H9 (cell line): ENCODE data around the gene SUFU. TPM values are rescaled to one million over a fixed set of nuclear protein-coding genes. Genes with fewer than 3 reads are reported as not detected.
"Not testable (repeated sequence)": the region's sequence is repeated elsewhere in the genome, so short reads cannot be mapped to it uniquely, and the experiment has no call there.

Source experiments
- DNase-seq: peaks from one replicate; pipeline ENCODE4 v3.0.0-alpha.2; 2017
- H2AFZ ChIP-seq: one replicate; pipeline ENCODE4 v1.6.1; 2013; ENCODE audit warnings: mild to moderate bottlenecking, low read length, control low read depth, moderate library complexity
- H2AK5ac ChIP-seq: 2 replicates; pipeline ENCODE4 v1.6.1; 2013; ENCODE audit warnings: low read length, control low read depth, mixed read lengths; ENCODE audit not compliant: insufficient read length
- H2BK120ac ChIP-seq: one replicate; pipeline ENCODE4 v1.6.1; 2013; ENCODE audit warnings: low read depth, mild to moderate bottlenecking, low read length, control low read depth, inconsistent platforms; ENCODE audit not compliant: poor library complexity, severe bottlenecking
- H2BK12ac ChIP-seq: 2 replicates; pipeline ENCODE4 v1.6.1; 2013; ENCODE audit warnings: low read length, control low read depth, mixed read lengths, low read depth; ENCODE audit not compliant: insufficient read length
- H2BK15ac ChIP-seq: 2 replicates; pipeline ENCODE4 v1.6.1; 2013; ENCODE audit warnings: low read depth, low read length, control low read depth
- H2BK20ac ChIP-seq: one replicate; pipeline ENCODE4 v1.6.1; 2013; ENCODE audit warnings: low read depth, mild to moderate bottlenecking, low read length, control low read depth, inconsistent platforms; ENCODE audit not compliant: poor library complexity, severe bottlenecking
- H2BK5ac ChIP-seq: 2 replicates; pipeline ENCODE4 v1.6.1; 2013; ENCODE audit warnings: low read length, control low read depth, mixed read lengths; ENCODE audit not compliant: insufficient read length
- H3K14ac ChIP-seq: 2 replicates; pipeline ENCODE4 v1.6.1; 2013; ENCODE audit warnings: low read length, control low read depth; ENCODE audit not compliant: insufficient read depth
- H3K18ac ChIP-seq: 2 replicates; pipeline ENCODE4 v1.6.1; 2013; ENCODE audit warnings: low read depth, mild to moderate bottlenecking, mixed read lengths, low read length, control low read depth; ENCODE audit not compliant: insufficient read length
- H3K23ac ChIP-seq: 2 replicates; pipeline ENCODE4 v1.6.1; 2013; ENCODE audit warnings: low read length, control low read depth, mixed read lengths, low read depth; ENCODE audit not compliant: insufficient read length
- H3K23me2 ChIP-seq: 2 replicates; pipeline ENCODE4 v1.6.1; 2013; ENCODE audit warnings: low read depth, mild to moderate bottlenecking, mixed read lengths, low read length, control low read depth; ENCODE audit not compliant: insufficient read length, poor library complexity, severe bottlenecking
- H3K27ac ChIP-seq: 2 replicates; pipeline ENCODE4 v1.5.1; 2013; ENCODE audit warnings: low read length, control low read depth, mixed read lengths, low read depth; ENCODE audit not compliant: insufficient read length
- H3K27me3 ChIP-seq: 2 replicates; pipeline ENCODE4 v1.6.1; 2013; ENCODE audit warnings: low read length, control low read depth, inconsistent platforms; ENCODE audit not compliant: insufficient read depth
- H3K4ac ChIP-seq: 2 replicates; pipeline ENCODE4 v1.6.1; 2013; ENCODE audit warnings: low read depth, mild to moderate bottlenecking, control low read depth, inconsistent platforms, low read length, moderate library complexity
- H3K4me1 ChIP-seq: 2 replicates; pipeline ENCODE4 v1.6.1; 2013; ENCODE audit warnings: low read length, control low read depth, inconsistent platforms; ENCODE audit not compliant: insufficient read depth
- H3K4me2 ChIP-seq: 2 replicates; pipeline ENCODE4 v1.6.1; 2013; ENCODE audit warnings: low read length, control low read depth, mixed read lengths; ENCODE audit not compliant: insufficient read length, insufficient read depth
- H3K56ac ChIP-seq: 2 replicates; pipeline ENCODE4 v1.6.1; 2013; ENCODE audit warnings: low read depth, mild to moderate bottlenecking, mixed read lengths, low read length, control low read depth; ENCODE audit not compliant: insufficient read length
- H3K79me1 ChIP-seq: 2 replicates; pipeline ENCODE4 v1.6.1; 2013; ENCODE audit warnings: low read depth, mild to moderate bottlenecking, moderate library complexity, low read length, control low read depth, inconsistent platforms; ENCODE audit not compliant: insufficient read depth, poor library complexity, severe bottlenecking
- H3K79me2 ChIP-seq: 2 replicates; pipeline ENCODE4 v1.6.1; 2013; ENCODE audit warnings: low read length, control low read depth, inconsistent platforms; ENCODE audit not compliant: insufficient read depth
- H3K9ac ChIP-seq: 2 replicates; pipeline ENCODE4 v1.6.1; 2013; ENCODE audit warnings: low read length, control low read depth, mixed read lengths; ENCODE audit not compliant: insufficient read length; ENCODE audit errors: extremely low read depth
- H3K9me3 ChIP-seq: one replicate; pipeline ENCODE4 v1.6.1; 2013; ENCODE audit warnings: low read depth, low read length, inconsistent platforms; ENCODE audit not compliant: control insufficient read depth
- H3T11ph ChIP-seq: one replicate; pipeline ENCODE4 v1.6.1; 2013; ENCODE audit warnings: mild to moderate bottlenecking, low read length, control low read depth, inconsistent platforms
- H4K20me1 ChIP-seq: one replicate; pipeline ENCODE4 v1.6.1; 2013; ENCODE audit not compliant: control insufficient read depth, insufficient read length, insufficient read depth
- H4K5ac ChIP-seq: 2 replicates; pipeline ENCODE4 v1.6.1; 2013; ENCODE audit warnings: low read depth, mild to moderate bottlenecking, mixed read lengths, low read length, control low read depth; ENCODE audit not compliant: insufficient read length
- H4K8ac ChIP-seq: replicated peaks from 2 replicates; pipeline ENCODE4 v1.6.1; 2013; ENCODE audit warnings: low read length, control low read depth, mixed read lengths, low read depth; ENCODE audit not compliant: insufficient read length
- H4K91ac ChIP-seq: 2 replicates; pipeline ENCODE4 v1.6.1; 2013; ENCODE audit warnings: low read depth, mild to moderate bottlenecking, moderate library complexity, mixed read lengths, low read length, control low read depth; ENCODE audit not compliant: insufficient read length
- H3K27ac Mint-ChIP-seq, 3 experiments: 2 replicates in 2 of 3; 3 replicates in 1 of 3; pipeline ENCODE4 v1.8.0; 2020 to 2021; ENCODE audit warnings: mixed read lengths in 3 of 3, mild to moderate bottlenecking in 1 of 3, moderate library complexity in 1 of 3
- H3K27me3 Mint-ChIP-seq: 2 replicates; pipeline ENCODE4 v1.8.0; 2021; ENCODE audit warnings: low read depth, mild to moderate bottlenecking, moderate library complexity, mixed read lengths
- H3K36me3 Mint-ChIP-seq, 3 experiments: 2 replicates in 2 of 3; 3 replicates in 1 of 3; pipeline ENCODE4 v1.8.0; 2020 to 2021; ENCODE audit warnings: low read depth in 3 of 3, mixed read lengths in 3 of 3; ENCODE audit not compliant: insufficient read depth in 1 of 3
- H3K4me1 Mint-ChIP-seq, 2 experiments: 2 replicates each; pipeline ENCODE4 v1.8.0; 2020; ENCODE audit warnings: mixed read lengths in 2 of 2
- H3K4me3 Mint-ChIP-seq, 2 experiments: 2 replicates in 1 of 2; 3 replicates in 1 of 2; pipeline ENCODE4 v1.8.0; 2020 to 2021; ENCODE audit warnings: mild to moderate bottlenecking in 2 of 2, mixed read lengths in 2 of 2, moderate library complexity in 1 of 2
- H3K9me3 Mint-ChIP-seq, 2 experiments: 2 replicates in 1 of 2; 3 replicates in 1 of 2; pipeline ENCODE4 v1.8.0; 2020; ENCODE audit warnings: mild to moderate bottlenecking in 2 of 2, mixed read lengths in 2 of 2, moderate library complexity in 1 of 2
- CTCF ChIP-seq: fragments of 200-600 bp; sonication (generic); conservative IDR thresholded peaks from 3 replicates; pipeline ENCODE4 v1.8.0; 2021; ENCODE audit warnings: antibody characterized with exemption, mild to moderate bottlenecking
- WGBS: extraction: QIAGEN DNeasy Blood & Tissue Kit; methylation state at CpG from one replicate; pipeline ENCODE4 v1.1.7; 2013; ENCODE audit warnings: missing lambda C conversion rate, low lambda C conversion rate, mixed read lengths; ENCODE audit not compliant: insufficient read length; ENCODE audit errors: extremely low coverage; 5-methylcytosine and 5-hydroxymethylcytosine counted together
- total RNA-seq: library from RNA; stranded (reverse); gene quantifications from 2 replicates; pipeline ENCODE4 v1.2.1, GENCODE V29; 2021

Gene SUFU
- total RNA-seq, 1 experiment from 2014 or later: 9.5 TPM

GRCh38 chr10:102534333-102534732, 30.6 kb downstream of the SUFU start:
- Histone ChIP-seq H3K14ac (no peak overlapping the region), H2BK15ac (no peak overlapping the region), H3K9ac (no peak overlapping the region), H4K91ac (no peak overlapping the region), H3K18ac (no peak overlapping the region), H3K23me2 (no peaks in the 10 kb centered on the region), H2AFZ (no peak overlapping the region), H4K8ac (no peak overlapping the region), H3K9me3 (no peaks in the 10 kb centered on the region), H2BK5ac (no peak overlapping the region), H4K5ac (no peak overlapping the region), H3T11ph (no peak overlapping the region), H4K20me1 (no peaks in the 10 kb centered on the region), H3K27me3 (no peaks in the 10 kb centered on the region), H2AK5ac (no peak overlapping the region), H3K56ac (no peak overlapping the region), H3K4me2 (no peak overlapping the region), H3K4me1 (no peaks in the 10 kb centered on the region), H2BK20ac (no peak overlapping the region), H3K4ac (no peak overlapping the region), H2BK12ac (no peak overlapping the region), H3K79me1 (no peaks in the 10 kb centered on the region), H3K27ac (no peak overlapping the region), H3K79me2 (no peaks in the 10 kb centered on the region), H2BK120ac (no peak overlapping the region), H3K23ac (no peak overlapping the region)
- no peak for DNase-seq
- WGBS: no CpG with 5 or more reads among the region's 13 CpGs
- no peak for TF ChIP-seq CTCF
- H3K36me3 Mint-ChIP-seq: no peaks in the 10 kb centered on the region
- H3K9me3 Mint-ChIP-seq: no peaks in the 10 kb centered on the region
- H3K27me3 Mint-ChIP-seq: no peaks in the 10 kb centered on the region; the same call in 1 of the 2 replicates
- no peak overlapping the region for H3K4me3 Mint-ChIP-seq
- H3K27ac Mint-ChIP-seq: no peak overlapping the region
- H3K4me1 Mint-ChIP-seq: no peaks in the 10 kb centered on the region

GRCh38 chr10:102534966-102535365, 31.2 kb downstream of the SUFU start:
- H4K5ac ChIP-seq, H3K27me3 ChIP-seq, H3K4ac ChIP-seq, H3T11ph ChIP-seq, H4K91ac ChIP-seq, H3K18ac ChIP-seq, H3K56ac ChIP-seq, H4K8ac ChIP-seq, H2BK12ac ChIP-seq, H3K4me1 Mint-ChIP-seq, H3K27ac ChIP-seq, H3K9me3 ChIP-seq, H3K23me2 ChIP-seq, H3K4me2 ChIP-seq, H2BK20ac ChIP-seq, H3K23ac ChIP-seq, H3K4me1 ChIP-seq, DNase-seq, H3K4me3 Mint-ChIP-seq, H3K79me1 ChIP-seq, H3K14ac ChIP-seq, H3K9me3 Mint-ChIP-seq, H3K79me2 ChIP-seq, H2BK120ac ChIP-seq, H2BK15ac ChIP-seq, H4K20me1 ChIP-seq, H2AK5ac ChIP-seq, H3K9ac ChIP-seq, H3K27me3 Mint-ChIP-seq, H3K36me3 Mint-ChIP-seq, H2AFZ ChIP-seq, H2BK5ac ChIP-seq: not testable (repeated sequence)
- H3K27ac Mint-ChIP-seq: peak overlapping the region in 1 of 3 experiments; percentile 88; a peak in 1 of 7 replicates
- no CpG with 5 or more reads among the region's 9 CpGs for WGBS
